Thymus (tissue), 11 donors: ENCODE measurements around the gene SPATS2. TPM values are rescaled to one million over a fixed set of nuclear protein-coding genes. Genes with fewer than 3 reads are reported as not detected.

Experiments used
- DNase-seq, 9 donors: peaks; one replicate each; pipeline ENCODE4 v3.0.0-alpha.2; 2013; ENCODE audit warnings: low spot score in 9 of 9, low read depth in 6 of 9, missing footprints in 1 of 9
- H3K27ac ChIP-seq, 2 donors: one replicate each; pipeline ENCODE4 v1.5.1; 2013; ENCODE audit warnings: control low read depth in 1 of 2, low read depth in 1 of 2, low read length in 1 of 2, mild to moderate bottlenecking in 1 of 2, moderate library complexity in 1 of 2
- H3K27me3 ChIP-seq, 2 donors: one replicate each; pipeline ENCODE4 v1.5.1; 2013; ENCODE audit warnings: low read length in 1 of 2; ENCODE audit not compliant: control insufficient read depth in 2 of 2, insufficient read depth in 1 of 2
- H3K36me3 ChIP-seq, 2 donors: one replicate each; pipeline ENCODE4 v1.5.1; 2013; ENCODE audit warnings: low read length in 1 of 2, mild to moderate bottlenecking in 1 of 2, moderate library complexity in 1 of 2; ENCODE audit not compliant: control insufficient read depth in 2 of 2, insufficient read depth in 2 of 2
- H3K4me1 ChIP-seq, 2 donors: one replicate each; pipeline ENCODE4 v1.5.1; 2013; ENCODE audit warnings: low read length in 2 of 2; ENCODE audit not compliant: control insufficient read depth in 2 of 2, insufficient read depth in 2 of 2
- H3K4me3 ChIP-seq, 2 donors: one replicate each; pipeline ENCODE4 v1.5.1; 2013; ENCODE audit warnings: low read length in 2 of 2, control low read depth in 1 of 2, mild to moderate bottlenecking in 1 of 2
- H3K9me3 ChIP-seq, 2 donors: one replicate each; pipeline ENCODE4 v1.5.1; 2013; ENCODE audit warnings: low read length in 1 of 2, mild to moderate bottlenecking in 1 of 2; ENCODE audit not compliant: control insufficient read depth in 2 of 2, insufficient read depth in 1 of 2
- WGBS: extraction: QIAGEN DNeasy Blood & Tissue Kit; methylation state at CpG from one replicate; pipeline ENCODE4 v1.1.7; 2013; 5-methylcytosine and 5-hydroxymethylcytosine counted together
- polyA plus RNA-seq: library from polyadenylated mRNA; stranded (reverse); fragments of 200-250 nt; gene quantifications from one replicate; pipeline ENCODE4 v1.2.3, GENCODE V29; 2013
- total RNA-seq: library from RNA; stranded (reverse); fragments of 120-200 nt; gene quantifications from one replicate; pipeline ENCODE4 v1.2.4, GENCODE V29; 2013
- donor health status: healthy.

The SPATS2 gene
- total and polyA plus RNA-seq, 2 donors, result 14.2 to 15.3 TPM

DNA sequence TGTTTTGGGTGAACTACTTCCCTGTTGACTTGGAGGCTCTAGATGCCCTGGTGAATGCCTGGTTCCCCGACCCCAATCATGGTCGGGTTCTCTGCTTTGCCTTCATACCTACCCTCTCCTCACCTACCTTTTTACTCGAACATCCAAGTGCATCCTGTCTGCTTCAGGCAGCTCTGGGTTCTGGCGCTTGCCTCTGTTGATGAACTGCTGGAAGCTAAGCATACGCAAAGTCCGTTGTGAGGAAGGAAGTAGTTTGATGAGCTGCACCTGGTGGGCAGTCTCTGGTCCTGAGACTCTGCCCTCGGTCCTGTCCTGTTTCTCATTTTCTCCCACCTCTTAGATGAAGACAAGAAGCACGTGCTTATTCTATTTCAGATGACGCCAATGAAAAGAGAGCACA lies 185.2 kb downstream of the SPATS2 start:
- H3K27ac ChIP-seq, result no peak overlapping the region
- 43% methylated on average over 9 of the region's 9 CpGs for whole genome bisulfite sequencing
- no peak overlapping the region for H3K4me3 ChIP-seq
- H3K9me3 ChIP-seq, result peaks cover 1 to 3% of the 10 kb centered on the region in 2 donors
- H3K27me3 ChIP-seq, result peaks cover 9 to 58% of the 10 kb centered on the region in 2 donors
- H3K4me1 ChIP-seq, result peaks cover 8 to 12% of the 10 kb centered on the region in 2 donors
- no peak for DNase-seq
- peaks cover 16 to 17% of the 10 kb centered on the region in 2 donors for H3K36me3 ChIP-seq

DNA sequence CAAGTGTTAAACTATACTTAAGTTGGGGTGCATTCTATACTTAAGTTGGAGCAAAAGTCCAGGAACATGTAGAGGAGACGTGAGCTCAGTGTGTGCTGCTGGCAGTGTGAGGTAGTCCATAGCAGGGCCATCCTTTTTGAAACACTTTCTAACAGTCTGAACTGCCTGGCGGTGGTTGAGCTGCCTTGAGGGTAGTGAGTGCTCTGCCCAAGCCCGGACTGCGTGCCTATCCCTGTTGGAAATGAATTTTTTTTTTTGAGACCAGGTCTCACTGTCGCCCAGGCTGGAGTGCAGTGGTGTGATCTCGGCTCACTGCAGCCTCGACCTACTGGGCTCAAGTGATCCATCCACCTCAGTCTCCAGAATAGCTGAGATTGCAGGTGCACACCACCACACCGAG lies 185.6 kb downstream of the SPATS2 start:
- Histone ChIP-seq H3K27ac (no peak overlapping the region), H3K9me3 (peaks cover 1 to 3% of the 10 kb centered on the region in 2 donors), H3K36me3 (peaks cover 21% of the 10 kb centered on the region in 2 donors), H3K4me1 (peaks cover 8 to 12% of the 10 kb centered on the region in 2 donors), H3K27me3 (peaks cover 9 to 53% of the 10 kb centered on the region in 2 donors), H3K4me3 (no peak overlapping the region)
- WGBS, result 98% methylated on average over 8 of the region's 8 CpGs
- DNase-seq, result no peak

DNA sequence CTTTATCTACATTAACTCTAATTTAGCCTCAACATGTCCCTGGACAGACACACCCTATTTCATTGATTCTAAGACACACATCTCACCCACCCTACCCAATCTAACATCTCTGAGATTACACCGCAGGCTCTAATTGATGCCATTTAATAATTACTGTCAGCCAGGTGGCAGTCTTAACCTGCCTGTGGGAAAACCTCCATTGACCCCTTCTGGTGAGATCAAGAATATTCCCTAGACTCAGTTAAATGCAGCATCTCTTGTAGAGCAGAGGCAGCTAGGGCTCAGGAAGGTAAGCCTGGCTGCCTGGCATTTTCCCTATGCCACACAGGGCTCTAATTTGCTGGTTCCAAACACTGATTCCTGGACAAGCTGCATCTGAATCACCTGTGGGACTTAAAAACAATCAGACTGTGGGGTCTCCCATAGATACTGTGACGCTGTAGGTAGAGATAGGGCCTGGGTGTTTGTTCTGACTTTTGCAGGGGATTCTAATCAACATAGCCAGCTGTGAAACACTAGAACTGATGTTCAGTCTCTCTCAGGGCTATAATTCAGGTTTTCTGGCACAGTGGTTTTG lies 186.3 kb downstream of the SPATS2 start:
- Histone ChIP-seq H3K27me3 (peaks cover 9 to 46% of the 10 kb centered on the region in 2 donors), H3K9me3 (peaks cover 1 to 3% of the 10 kb centered on the region in 2 donors), H3K27ac (no peak overlapping the region), H3K4me3 (no peak overlapping the region), H3K36me3 (peaks cover 26 to 27% of the 10 kb centered on the region in 2 donors), H3K4me1 (peaks cover 5 to 8% of the 10 kb centered on the region in 2 donors)
- WGBS, result 72% methylated on average over 2 of the region's 2 CpGs
- DNase-seq, result peak in 2 of 9 donors; percentile 21 to 56

DNA sequence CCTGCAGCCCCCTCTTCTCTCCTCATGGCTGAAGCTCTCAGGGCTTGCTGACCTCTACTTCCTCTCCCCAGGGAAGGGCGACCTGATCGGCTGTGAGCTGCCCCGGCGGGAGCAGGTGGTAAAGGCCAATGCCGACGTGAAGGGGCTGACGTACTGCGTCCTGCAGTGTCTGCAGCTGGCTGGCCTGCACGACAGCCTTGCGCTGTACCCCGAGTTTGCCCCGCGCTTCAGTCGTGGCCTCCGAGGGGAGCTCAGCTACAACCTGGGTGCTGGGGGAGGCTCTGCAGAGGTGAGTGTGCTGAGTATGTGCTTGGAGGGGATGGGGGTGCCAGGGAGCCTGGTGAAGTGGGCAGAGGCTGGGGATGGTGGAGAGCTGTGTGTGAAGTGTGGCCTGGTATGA lies 187.0 kb downstream of the SPATS2 start:
- no peak for DNase-seq
- WGBS, result 96% methylated on average over 15 of the region's 15 CpGs
- peaks cover 0 to 1% of the 10 kb centered on the region in 2 donors for H3K4me1 ChIP-seq
- no peak overlapping the region for H3K27ac ChIP-seq
- H3K36me3 ChIP-seq, result peaks cover 33% of the 10 kb centered on the region in 2 donors
- no peak overlapping the region for H3K4me3 ChIP-seq
- H3K9me3 ChIP-seq, result peaks cover 0 to 1% of the 10 kb centered on the region in 2 donors
- H3K27me3 ChIP-seq, result peaks cover 8 to 39% of the 10 kb centered on the region in 2 donors

DNA sequence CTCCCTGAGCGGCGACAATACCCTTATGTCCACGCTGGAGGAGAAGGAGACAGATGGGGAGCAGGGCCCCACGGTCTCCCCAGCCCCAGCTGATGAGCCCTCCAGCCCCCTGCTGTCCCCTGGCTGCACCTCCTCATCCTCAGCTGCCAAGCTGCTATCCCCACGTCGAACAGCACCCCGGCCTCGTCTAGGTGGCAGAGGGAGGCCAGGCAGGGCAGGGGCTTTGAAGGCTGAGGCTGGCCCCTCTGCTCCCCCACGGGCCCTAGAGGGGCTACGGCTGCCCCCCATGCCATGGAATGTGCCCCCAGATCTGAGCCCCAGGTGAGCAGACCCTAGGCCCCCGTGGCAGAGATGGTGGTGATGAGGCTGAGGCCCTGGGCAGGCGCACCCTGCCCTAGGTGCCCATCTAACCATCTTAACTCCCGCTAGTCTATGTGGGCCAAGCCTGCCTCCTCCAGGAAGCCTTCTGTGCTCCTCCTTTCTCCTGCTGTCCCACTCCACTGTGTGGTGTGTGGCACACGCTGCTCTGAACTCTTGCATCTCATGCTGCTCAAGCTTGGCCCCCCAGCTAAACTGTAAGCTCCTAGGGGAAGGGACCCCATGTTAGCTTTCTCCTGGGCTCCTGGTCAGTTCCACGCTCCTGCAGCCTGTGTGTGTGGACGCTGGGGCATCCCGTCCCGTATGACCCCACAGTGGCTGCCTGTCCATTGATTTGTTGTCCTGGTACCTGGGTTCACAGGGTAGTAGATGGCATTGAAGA lies 188.5 kb downstream of the SPATS2 start:
- H3K4me1 ChIP-seq, result no peaks in the 10 kb centered on the region
- peaks cover 0 to 3% of the 10 kb centered on the region in 2 donors for H3K9me3 ChIP-seq
- H3K27ac ChIP-seq, result no peak overlapping the region
- DNase-seq, result no peak
- peaks cover 48 to 49% of the 10 kb centered on the region in 2 donors for H3K36me3 ChIP-seq
- H3K4me3 ChIP-seq, result no peak overlapping the region
- peaks cover 3 to 24% of the 10 kb centered on the region in 2 donors for H3K27me3 ChIP-seq
- WGBS, result 97% methylated on average over 18 of the region's 18 CpGs

DNA sequence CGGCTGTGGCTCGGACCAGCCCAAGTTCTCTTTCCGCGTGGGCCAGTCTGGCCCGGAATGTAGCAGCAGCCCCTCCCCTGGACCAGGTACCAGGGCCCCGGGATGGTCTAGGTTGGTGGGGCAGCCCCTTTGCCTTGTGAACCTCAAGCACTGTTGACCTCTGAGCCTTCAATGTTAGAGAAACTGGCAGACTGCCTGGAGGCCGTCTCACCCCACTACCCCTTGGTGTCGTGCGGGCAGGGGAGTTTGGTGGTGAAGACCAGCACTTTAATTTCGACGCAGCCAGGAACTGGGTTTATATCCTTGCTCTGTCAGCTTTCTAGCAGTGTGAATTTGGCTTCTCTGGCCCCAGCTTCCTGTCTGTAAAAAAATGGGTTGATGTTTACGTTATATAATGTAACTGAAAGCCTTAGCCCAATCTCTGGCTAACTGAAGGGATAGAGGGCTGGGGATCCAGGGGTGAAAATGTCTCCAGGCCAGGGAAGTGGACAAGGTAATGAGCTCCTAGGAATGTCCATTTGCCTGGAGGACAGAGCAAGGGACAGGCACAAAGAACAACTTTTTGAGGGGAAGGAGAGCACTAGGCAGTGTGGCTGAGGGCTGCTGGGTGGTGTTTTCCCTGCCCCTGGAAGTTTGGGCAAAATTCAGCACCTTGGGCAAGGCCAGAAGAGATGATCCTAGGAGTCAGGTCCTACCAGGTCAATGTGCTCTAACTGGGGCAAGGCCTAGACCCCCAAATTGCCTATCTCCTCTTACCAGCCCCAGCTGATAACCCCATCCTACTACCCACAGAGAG lies 189.3 kb downstream of the SPATS2 start:
- DNase-seq, result no peak
- Histone ChIP-seq H3K27me3 (peaks cover 0 to 16% of the 10 kb centered on the region in 2 donors), H3K36me3 (peaks cover 54 to 55% of the 10 kb centered on the region in 2 donors), H3K27ac (no peak overlapping the region), H3K4me1 (no peaks in the 10 kb centered on the region), H3K4me3 (no peak overlapping the region), H3K9me3 (peaks cover 0 to 3% of the 10 kb centered on the region in 2 donors)
- WGBS, result 81% methylated on average over 12 of the region's 12 CpGs

DNA sequence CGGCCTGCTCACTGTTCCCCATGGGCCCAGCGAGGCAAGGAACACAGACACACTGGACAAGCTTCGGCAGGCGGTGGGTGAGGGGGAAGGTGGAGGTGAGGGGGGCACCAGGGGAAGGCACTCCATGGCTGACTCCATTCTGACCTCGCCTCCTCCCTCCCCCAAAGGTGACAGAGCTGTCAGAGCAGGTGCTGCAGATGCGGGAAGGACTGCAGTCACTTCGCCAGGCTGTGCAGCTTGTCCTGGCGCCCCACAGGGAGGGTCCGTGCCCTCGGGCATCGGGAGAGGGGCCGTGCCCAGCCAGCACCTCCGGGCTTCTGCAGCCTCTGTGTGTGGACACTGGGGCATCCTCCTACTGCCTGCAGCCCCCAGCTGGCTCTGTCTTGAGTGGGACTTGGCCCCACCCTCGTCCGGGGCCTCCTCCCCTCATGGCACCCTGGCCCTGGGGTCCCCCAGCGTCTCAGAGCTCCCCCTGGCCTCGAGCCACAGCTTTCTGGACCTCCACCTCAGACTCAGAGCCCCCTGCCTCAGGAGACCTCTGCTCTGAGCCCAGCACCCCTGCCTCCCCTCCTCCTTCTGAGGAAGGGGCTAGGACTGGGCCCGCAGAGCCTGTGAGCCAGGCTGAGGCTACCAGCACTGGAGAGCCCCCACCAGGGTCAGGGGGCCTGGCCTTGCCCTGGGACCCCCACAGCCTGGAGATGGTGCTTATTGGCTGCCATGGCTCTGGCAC lies 190.1 kb downstream of the SPATS2 start:
- DNase-seq, result no peak
- peaks cover 0 to 3% of the 10 kb centered on the region in 2 donors for H3K9me3 ChIP-seq
- H3K36me3 ChIP-seq, result peaks cover 59 to 63% of the 10 kb centered on the region in 2 donors
- H3K27me3 ChIP-seq, result peaks cover 0 to 9% of the 10 kb centered on the region in 2 donors
- 93% methylated on average over 18 of the region's 18 CpGs for WGBS
- H3K27ac ChIP-seq, result no peak overlapping the region
- no peak overlapping the region for H3K4me3 ChIP-seq
- no peaks in the 10 kb centered on the region for H3K4me1 ChIP-seq

DNA sequence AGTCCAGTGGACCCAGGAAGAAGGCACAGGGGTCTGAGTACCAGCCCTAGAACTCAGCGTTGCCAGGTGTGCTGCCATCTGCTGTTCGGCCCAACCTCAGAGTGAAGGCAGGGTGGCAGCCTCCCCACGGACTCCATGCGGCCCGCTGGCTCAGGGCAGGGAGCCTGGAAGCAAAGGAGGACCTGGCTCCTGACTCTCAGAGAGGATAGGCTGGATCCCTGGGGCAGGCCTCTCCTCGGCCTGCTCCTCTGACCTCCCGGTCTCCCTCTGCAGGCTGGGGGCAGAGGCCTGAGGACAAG lies 190.6 kb downstream of the SPATS2 start:
- no peak overlapping the region for H3K27ac ChIP-seq
- WGBS, result 94% methylated on average over 7 of the region's 7 CpGs
- no peak for DNase-seq
- H3K27me3 ChIP-seq, result peaks cover 0 to 4% of the 10 kb centered on the region in 2 donors
- peaks cover 0 to 3% of the 10 kb centered on the region in 2 donors for H3K9me3 ChIP-seq
- peaks cover 64 to 68% of the 10 kb centered on the region in 2 donors for H3K36me3 ChIP-seq
- H3K4me3 ChIP-seq, result no peak overlapping the region
- no peaks in the 10 kb centered on the region for H3K4me1 ChIP-seq
